PC-9 (cell line): Measurements from ENCODE around the gene ARHGAP18. TPM values are rescaled to one million over a fixed set of nuclear protein-coding genes. Genes with fewer than 3 reads are reported as not detected.

Experiments used
- Bru-seq: library from RNA; stranded (reverse); fragments of 400-500 nt; gene quantifications from one replicate; lab custom pipeline; 2021; lab: Mats Ljungman, UMichigan
- BruChase-seq, 2 experiments: library from RNA; stranded (reverse); fragments of 400-500 nt; gene quantifications; one replicate each; lab custom pipeline; 2021; lab: Mats Ljungman, UMichigan
- BruUV-seq: library from RNA; stranded (reverse); fragments of 400-500 nt; replicated peaks from 2 replicates; lab custom pipeline; 2021; lab: Mats Ljungman, UMichigan
- CTCF ChIA-PET: fragments of 300-600 bp; sonication (Branson Sonifier 250); formaldehyde crosslinking; loops from one replicate; lab custom pipeline; 2022; ENCODE audit warnings: antibody characterized with exemption; lab: Charles Lee
- POLR2A ChIA-PET: fragments of 300-600 bp; sonication (Branson Sonifier 250); formaldehyde crosslinking; loops from one replicate; lab custom pipeline; 2022; ENCODE audit warnings: antibody characterized with exemption; ENCODE audit not compliant: unreplicated experiment; lab: Charles Lee
- DNase-seq, 2 experiments: peaks; one replicate each; pipeline versions ENCODE4 v3.0.0 to v3.0.0-alpha.2; 2015 to 2022; ENCODE audit warnings: mixed read lengths in 1 of 2
- H2AFZ ChIP-seq: fragments of 200-600 bp; sonication (generic); 2 replicates; pipeline ENCODE4 v1.8.1; 2017; ENCODE audit warnings: antibody characterized with exemption
- H3F3A ChIP-seq: fragments of 200-600 bp; sonication (generic); 2 replicates; pipeline ENCODE4 v1.8.1; 2017; ENCODE audit warnings: antibody characterized with exemption, mild to moderate bottlenecking, low read depth; ENCODE audit not compliant: insufficient read depth
- H3K27ac ChIP-seq: fragments of 200-600 bp; sonication (generic); 2 replicates; pipeline ENCODE4 v1.6.1; 2016; ENCODE audit warnings: mixed run types
- H3K27me3 ChIP-seq: fragments of 200-600 bp; sonication (generic); 2 replicates; pipeline ENCODE4 v1.6.1; 2016; ENCODE audit warnings: low read depth, mixed run types; ENCODE audit not compliant: insufficient read depth
- H3K36me3 ChIP-seq: fragments of 200-600 bp; sonication (generic); 2 replicates; pipeline ENCODE4 v1.6.1; 2016; ENCODE audit warnings: low read depth, mixed run types
- H3K4me1 ChIP-seq: fragments of 200-600 bp; sonication (generic); replicated peaks from 2 replicates; pipeline ENCODE4 v1.6.1; 2016; ENCODE audit warnings: mixed run types; ENCODE audit not compliant: insufficient read depth
- H3K4me2 ChIP-seq: fragments of 200-600 bp; sonication (generic); 2 replicates; pipeline ENCODE4 v1.6.1; 2017; ENCODE audit warnings: mixed run types
- H3K4me3 ChIP-seq: fragments of 200-600 bp; sonication (generic); 2 replicates; pipeline ENCODE4 v1.6.1; 2016; ENCODE audit warnings: mixed run types
- H3K79me2 ChIP-seq: fragments of 200-600 bp; sonication (generic); 2 replicates; pipeline ENCODE4 v1.6.1; 2017; ENCODE audit warnings: low read depth, mixed run types
- H3K9me2 ChIP-seq: fragments of 200-600 bp; sonication (generic); 2 replicates; pipeline ENCODE4 v1.8.1; 2017; ENCODE audit warnings: mild to moderate bottlenecking; ENCODE audit not compliant: insufficient read depth
- H3K9me3 ChIP-seq: fragments of 200-600 bp; sonication (generic); 2 replicates; pipeline ENCODE4 v1.8.1; 2016; ENCODE audit warnings: low read depth; ENCODE audit not compliant: insufficient read depth
- H4K20me1 ChIP-seq: fragments of 200-600 bp; sonication (generic); 2 replicates; pipeline ENCODE4 v1.8.1; 2017; ENCODE audit not compliant: insufficient read depth
- EZH2 ChIP-seq: fragments of 200-600 bp; sonication (generic); IDR thresholded peaks from 2 replicates; pipeline ENCODE4 v1.8.0; 2017; ENCODE audit warnings: antibody characterized with exemption, low read depth
- intact Hi-C: fragments of 100-400 bp; cut with micrococcal nuclease; formaldehyde crosslinking; loops from one replicate; pipeline ENCODE4 v1.10.0; 2022; ENCODE audit not compliant: unreplicated experiment
- long read RNA-seq: library from polyadenylated mRNA; stranded (forward); transcript quantifications from one replicate; pipeline ENCODE4 v2.0.0, GENCODE V29; 2022
- total RNA-seq: library from RNA; stranded (reverse); gene quantifications from 2 replicates; pipeline ENCODE4 v1.2.3, GENCODE V29; 2021
- TF ChIP-seq, protein P1 (sequence below): fragments of 200-600 bp; sonication (generic); conservative IDR thresholded peaks from 2 replicates; pipeline ENCODE4 v1.6.1; 2017; ENCODE audit warnings: mixed run types, antibody characterized with exemption, mild to moderate bottlenecking, moderate library complexity

Gene ARHGAP18, protein sequence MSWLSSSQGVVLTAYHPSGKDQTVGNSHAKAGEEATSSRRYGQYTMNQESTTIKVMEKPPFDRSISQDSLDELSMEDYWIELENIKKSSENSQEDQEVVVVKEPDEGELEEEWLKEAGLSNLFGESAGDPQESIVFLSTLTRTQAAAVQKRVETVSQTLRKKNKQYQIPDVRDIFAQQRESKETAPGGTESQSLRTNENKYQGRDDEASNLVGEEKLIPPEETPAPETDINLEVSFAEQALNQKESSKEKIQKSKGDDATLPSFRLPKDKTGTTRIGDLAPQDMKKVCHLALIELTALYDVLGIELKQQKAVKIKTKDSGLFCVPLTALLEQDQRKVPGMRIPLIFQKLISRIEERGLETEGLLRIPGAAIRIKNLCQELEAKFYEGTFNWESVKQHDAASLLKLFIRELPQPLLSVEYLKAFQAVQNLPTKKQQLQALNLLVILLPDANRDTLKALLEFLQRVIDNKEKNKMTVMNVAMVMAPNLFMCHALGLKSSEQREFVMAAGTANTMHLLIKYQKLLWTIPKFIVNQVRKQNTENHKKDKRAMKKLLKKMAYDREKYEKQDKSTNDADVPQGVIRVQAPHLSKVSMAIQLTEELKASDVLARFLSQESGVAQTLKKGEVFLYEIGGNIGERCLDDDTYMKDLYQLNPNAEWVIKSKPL
- 12.8 and 15.0 TPM in 2 replicates for total RNA-seq
- percentile 70 among the genes with signal in this experiment for Bru-seq, nascent RNA
- percentile 69 among the genes with signal in this experiment for BruChase-seq, experiment 1, labeled RNA remaining after a 2-hour chase
- BruChase-seq, experiment 2, labeled RNA remaining after a 6-hour chase = percentile 62 among the genes with signal in this experiment
- long read RNA-seq, full-length matches to known transcripts = 17 of 27 reads
- long read RNA-seq, partial matches to known transcripts = 2 of 27 reads
- long read RNA-seq, other reads (novel, unspliced or antisense) = 8 of 27 reads

DNA sequence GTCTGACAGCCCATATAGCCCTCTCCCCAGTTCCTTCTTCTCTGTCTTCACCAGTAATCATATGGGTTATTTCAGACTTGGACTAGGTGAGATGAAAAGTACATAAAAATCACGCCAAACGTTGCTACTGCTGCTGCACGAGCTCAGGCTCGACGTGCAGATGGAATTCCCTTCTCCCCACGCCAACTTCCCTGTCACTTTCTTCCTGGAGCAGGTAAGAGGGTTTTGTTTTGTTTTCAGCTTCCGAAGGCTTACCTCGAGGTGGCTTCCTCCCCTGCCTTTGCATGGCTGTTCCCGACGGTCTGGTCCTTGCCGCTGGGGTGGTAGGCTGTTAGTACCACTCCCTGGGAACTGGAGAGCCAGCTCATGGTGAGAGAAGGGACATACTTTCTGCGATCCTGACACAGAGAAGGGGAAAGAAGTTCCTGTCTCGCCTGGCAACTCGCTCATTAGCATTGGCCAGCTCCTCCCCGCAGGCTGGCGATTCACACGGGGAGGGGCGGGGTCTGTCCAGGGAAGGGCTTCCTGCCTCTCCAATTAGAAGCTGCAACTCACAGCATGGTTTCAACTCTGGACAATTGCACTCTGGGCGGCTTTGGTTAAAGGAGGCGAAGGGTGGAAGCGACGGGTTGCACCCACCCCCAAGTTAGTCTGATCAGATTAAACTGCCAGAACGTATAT lies at the start of gene ARHGAP18:
Gene ARHGAP18, minus strand, starts transcription at position 409 of the 681 bp plus-strand sequence. Its CDS starts 41 bp downstream, at position 368.
- intact Hi-C loops = loop anchor here (2.0 kb wide), 1 partner anchor 37 kb away; no protein-coding TSS in a partner anchor
- no peaks in the 10 kb centered on the region for H3K27me3 ChIP-seq
- H3K27ac ChIP-seq = peak within 1 kb of the TSS; percentile 72
- ChIA-PET POLR2A (interaction anchor here (0.6 to 1.0 kb wide), 4 partner anchors 17 to 64 kb away, joined by 3 to 9 read pairs (median 6); no protein-coding TSS in a partner anchor), CTCF (interaction anchor here (0.6 kb wide), 1 partner anchor 440 kb away, joined by 3 read pairs; no protein-coding TSS in a partner anchor)
- peak within 1 kb of the TSS; percentile 80 for H3K4me2 ChIP-seq
- peak within 1 kb of the TSS; percentile 92 for H2AFZ ChIP-seq
- TF ChIP-seq EZH2 = no peak
- TF ChIP-seq, protein P1, sequence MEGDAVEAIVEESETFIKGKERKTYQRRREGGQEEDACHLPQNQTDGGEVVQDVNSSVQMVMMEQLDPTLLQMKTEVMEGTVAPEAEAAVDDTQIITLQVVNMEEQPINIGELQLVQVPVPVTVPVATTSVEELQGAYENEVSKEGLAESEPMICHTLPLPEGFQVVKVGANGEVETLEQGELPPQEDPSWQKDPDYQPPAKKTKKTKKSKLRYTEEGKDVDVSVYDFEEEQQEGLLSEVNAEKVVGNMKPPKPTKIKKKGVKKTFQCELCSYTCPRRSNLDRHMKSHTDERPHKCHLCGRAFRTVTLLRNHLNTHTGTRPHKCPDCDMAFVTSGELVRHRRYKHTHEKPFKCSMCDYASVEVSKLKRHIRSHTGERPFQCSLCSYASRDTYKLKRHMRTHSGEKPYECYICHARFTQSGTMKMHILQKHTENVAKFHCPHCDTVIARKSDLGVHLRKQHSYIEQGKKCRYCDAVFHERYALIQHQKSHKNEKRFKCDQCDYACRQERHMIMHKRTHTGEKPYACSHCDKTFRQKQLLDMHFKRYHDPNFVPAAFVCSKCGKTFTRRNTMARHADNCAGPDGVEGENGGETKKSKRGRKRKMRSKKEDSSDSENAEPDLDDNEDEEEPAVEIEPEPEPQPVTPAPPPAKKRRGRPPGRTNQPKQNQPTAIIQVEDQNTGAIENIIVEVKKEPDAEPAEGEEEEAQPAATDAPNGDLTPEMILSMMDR = no peak
- H3K36me3 ChIP-seq = no peaks in the 10 kb centered on the region
- peaks cover 12% of the 10 kb centered on the region; the same call in 1 of the 2 replicates for H3F3A ChIP-seq
- H3K9me3 ChIP-seq = no peaks in the 10 kb centered on the region
- H3K79me2 ChIP-seq = no peaks in the 10 kb centered on the region
- H3K4me1 ChIP-seq = peaks cover 27% of the 10 kb centered on the region
- no peaks in the 10 kb centered on the region for H4K20me1 ChIP-seq
- no TSS peak for BruUV-seq
- peak within 1 kb of the TSS; percentile 60 for H3K4me3 ChIP-seq
- H3K9me2 ChIP-seq = no peaks in the 10 kb centered on the region
- DNase-seq = peak; percentile 94 to 98

DNA sequence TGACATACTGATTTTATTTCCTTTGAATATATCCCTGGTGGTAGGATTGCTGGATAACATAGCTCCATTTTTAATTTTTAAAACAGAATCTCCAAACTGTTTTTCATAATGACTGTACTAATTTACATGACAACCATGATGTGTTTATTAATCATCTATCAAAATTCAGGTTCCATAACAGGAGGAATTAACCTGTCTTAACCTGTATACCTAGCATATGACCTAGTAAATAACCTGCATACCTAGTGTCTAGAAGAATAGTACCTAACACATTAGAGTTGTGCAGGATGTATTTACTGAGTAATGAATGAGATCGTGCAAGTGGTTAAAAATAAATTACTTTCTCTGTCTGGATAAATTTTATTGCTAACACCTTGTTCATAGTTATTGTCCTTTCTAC lies 45.8 kb upstream of the ARHGAP18 start:
- intact Hi-C loops = no loop called here
- no peaks in the 10 kb centered on the region for H3K36me3 ChIP-seq
- no peak overlapping the region for H3K27ac ChIP-seq
- H3K4me1 ChIP-seq = no peaks in the 10 kb centered on the region
- no peak overlapping the region for H2AFZ ChIP-seq
- POLR2A ChIA-PET = interaction anchor here (0.6 kb wide), 2 partner anchors 46 to 282 kb away, joined by 3 to 17 read pairs; partner anchors contain the start of gene ARHGAP18
- H3K4me3 ChIP-seq = no peak overlapping the region
- no TSS peak for BruUV-seq
- CTCF ChIA-PET = no interaction called here
- H3K27me3 ChIP-seq = no peaks in the 10 kb centered on the region
- no peaks in the 10 kb centered on the region for H3F3A ChIP-seq
- H3K79me2 ChIP-seq = no peaks in the 10 kb centered on the region
- DNase-seq = no peak
- TF ChIP-seq, protein P1 = no peak
- TF ChIP-seq EZH2 = no peak
- H3K9me3 ChIP-seq = no peaks in the 10 kb centered on the region
- no peak overlapping the region for H3K4me2 ChIP-seq
- no peaks in the 10 kb centered on the region for H3K9me2 ChIP-seq
- H4K20me1 ChIP-seq = no peaks in the 10 kb centered on the region
